ENCODE results near the gene AP2A1. TPM values are rescaled to one million over a fixed set of nuclear protein-coding genes. Genes with fewer than 3 reads are reported as not detected.

Gene AP2A1
- total RNA-seq, 6 experiments from 2014 or later = 38.7 to 103 (median 49.8) TPM

GRCh38 chr19:49827034-49827433, 60.2 kb downstream of the AP2A1 start:
- DNase-seq = no peak
- no peaks in the 10 kb centered on the region for H3K9me3 ChIP-seq
- H3K36me3 ChIP-seq = peaks cover 0 to 16% (median 3%) of the 10 kb centered on the region in 4 donors
- ATAC-seq = no peak
- whole genome bisulfite sequencing (ENCODE audit: insufficient coverage, low coverage, low lambda C conversion rate, missing lambda C conversion rate) = 94% methylated on average over 8 of the region's 14 CpGs
- H3K27ac ChIP-seq = no peak overlapping the region
- no peaks in the 10 kb centered on the region for H3K4me1 ChIP-seq
- no peaks in the 10 kb centered on the region for H3K27me3 ChIP-seq
- H3K4me3 ChIP-seq = no peak overlapping the region
- TF ChIP-seq POLR2A (IDR thresholded peaks at IDR 0.05) = no peak
- no peak for TF ChIP-seq CTCF (IDR thresholded peaks at IDR 0.05)
- intact Hi-C loops (cut with DNase I) = no loop called here

- no peak for ATAC-seq
- no peak for TF ChIP-seq CTCF (IDR thresholded peaks at IDR 0.05)
- no peaks in the 10 kb centered on the region for H3K27me3 ChIP-seq
- intact Hi-C loops (cut with DNase I) = no loop called here
- no peaks in the 10 kb centered on the region for H3K9me3 ChIP-seq
- 95% methylated on average over 4 of the region's 8 CpGs for WGBS (ENCODE audit: insufficient coverage, low coverage, low lambda C conversion rate, missing lambda C conversion rate)
- no peak overlapping the region for H3K27ac ChIP-seq
- no peak for DNase-seq
- H3K4me1 ChIP-seq = no peaks in the 10 kb centered on the region
- peaks cover 0 to 11% (median 3%) of the 10 kb centered on the region in 4 donors for H3K36me3 ChIP-seq
- no peak overlapping the region for H3K4me3 ChIP-seq
These were observed 62.4 kb downstream of the AP2A1 start for GRCh38 chr19:49829200-49829599.

- TF ChIP-seq POLR2A (IDR thresholded peaks at IDR 0.05) = no peak
- no peak for TF ChIP-seq CTCF (IDR thresholded peaks at IDR 0.05)
- ATAC-seq = no peak
- Histone ChIP-seq H3K9me3 (no peaks in the 10 kb centered on the region), H3K4me3 (no peak overlapping the region), H3K4me1 (no peaks in the 10 kb centered on the region), H3K36me3 (peaks cover 0 to 15% (median 3%) of the 10 kb centered on the region in 4 donors), H3K27ac (no peak overlapping the region), H3K27me3 (no peaks in the 10 kb centered on the region)
- intact Hi-C loops (cut with DNase I) = no loop called here
- no peak for DNase-seq
- WGBS (ENCODE audit: insufficient coverage, low coverage, low lambda C conversion rate, missing lambda C conversion rate) = no CpG with 5 or more reads among the region's 18 CpGs
These were observed 62.9 kb downstream of the AP2A1 start for GRCh38 chr19:49829721-49830120.

- Histone ChIP-seq H3K4me3 (no peak overlapping the region), H3K9me3 (no peaks in the 10 kb centered on the region), H3K27me3 (no peaks in the 10 kb centered on the region), H3K27ac (no peak overlapping the region), H3K4me1 (no peaks in the 10 kb centered on the region), H3K36me3 (peaks cover 0 to 21% (median 3%) of the 10 kb centered on the region in 4 donors)
- no peak for DNase-seq
- TF ChIP-seq CTCF (IDR thresholded peaks at IDR 0.05) (no peak), POLR2A (IDR thresholded peaks at IDR 0.05) (no peak)
- no peak for ATAC-seq
- WGBS (ENCODE audit: insufficient coverage, low coverage, low lambda C conversion rate, missing lambda C conversion rate) = 83% methylated on average over 2 of the region's 12 CpGs
- intact Hi-C loops (cut with DNase I) = no loop called here
These were observed 64.0 kb downstream of the AP2A1 start for GRCh38 chr19:49830766-49831165.

- no peaks in the 10 kb centered on the region for H3K27me3 ChIP-seq
- H3K36me3 ChIP-seq = peaks cover 0 to 23% (median 3%) of the 10 kb centered on the region in 4 donors
- no peaks in the 10 kb centered on the region for H3K4me1 ChIP-seq
- TF ChIP-seq CTCF (IDR thresholded peaks at IDR 0.05) = no peak
- no peak for TF ChIP-seq POLR2A (IDR thresholded peaks at IDR 0.05)
- H3K9me3 ChIP-seq = no peaks in the 10 kb centered on the region
- no peak overlapping the region for H3K27ac ChIP-seq
- no peak for DNase-seq
- 70% methylated on average over 3 of the region's 8 CpGs for WGBS (ENCODE audit: insufficient coverage, low coverage, low lambda C conversion rate, missing lambda C conversion rate)
- intact Hi-C loops (cut with DNase I) = no loop called here
- H3K4me3 ChIP-seq = no peak overlapping the region
- ATAC-seq = no peak
These were observed 64.8 kb downstream of the AP2A1 start for GRCh38 chr19:49831592-49831991.

All from right lobe of liver (tissue), 6 donors.